Uterus (tissue), 4 donors: ENCODE measurements around the gene MPL. TPM values are rescaled to one million over a fixed set of nuclear protein-coding genes. Genes with fewer than 3 reads are reported as not detected.

ENCODE experiments used
- DNase-seq, 2 donors: peaks; one replicate each; pipeline ENCODE4 v3.0.0-alpha.2; 2019 to 2020
- H3K27ac ChIP-seq, 2 donors: fragments of 200-600 bp; sonication (generic); 1 replicate in 1 of 2; 2 replicates in 1 of 2; pipeline ENCODE4 v1.5.1; 2016 to 2018
- H3K27me3 ChIP-seq, 2 donors: fragments of 200-600 bp; sonication (generic); one replicate each; pipeline ENCODE4 v1.5.1; 2018 to 2019; ENCODE audit warnings: control low read depth in 1 of 2
- H3K36me3 ChIP-seq, 2 donors: fragments of 200-600 bp; sonication (generic); one replicate each; pipeline ENCODE4 v1.5.1; 2019; ENCODE audit warnings: control low read depth in 1 of 2
- H3K4me1 ChIP-seq, 2 donors: fragments of 200-600 bp; sonication (generic); one replicate each; pipeline ENCODE4 v1.5.1; 2018 to 2019; ENCODE audit warnings: control low read depth in 1 of 2
- H3K4me3 ChIP-seq, 2 donors: fragments of 200-600 bp; sonication (generic); 1 replicate in 1 of 2; 2 replicates in 1 of 2; pipeline ENCODE4 v1.5.1; 2018 to 2019; ENCODE audit warnings: mild to moderate bottlenecking in 1 of 2
- H3K9me3 ChIP-seq, 2 donors: fragments of 200-600 bp; sonication (generic); one replicate each; pipeline ENCODE4 v1.5.1; 2019; ENCODE audit warnings: control low read depth in 1 of 2
- CTCF ChIP-seq, 4 experiments: fragments of 200-600 bp in 2 of 4; fragments of 450-650 bp in 2 of 4; sonication (generic) in 2 of 4; IDR thresholded peaks; one replicate each; pipeline ENCODE4 v1.5.1; 2016 to 2019; ENCODE audit warnings: antibody characterized with exemption in 4 of 4, mild to moderate bottlenecking in 2 of 4, moderate library complexity in 1 of 4
- POLR2A ChIP-seq, 2 donors: fragments of 450-650 bp; IDR thresholded peaks; one replicate each; pipeline ENCODE4 v1.6.1; 2016; ENCODE audit warnings: antibody characterized with exemption in 2 of 2, mild to moderate bottlenecking in 1 of 2, moderate library complexity in 1 of 2
- intact Hi-C: fragments of 100-400 bp; cut with DNase I; formaldehyde crosslinking; loops from one replicate; pipeline ENCODE4 v1.15.1; 2023; ENCODE audit warnings: low total_unique reads
- total RNA-seq, 4 donors: library from RNA; depleted of rRNA in 3 of 4; stranded (reverse); fragments of >200 nt in 3 of 4; gene quantifications; one replicate each; pipeline versions ENCODE4 v1.1.0 to v1.2.4, GENCODE V29; 2014 to 2023
- donor health status: DM: yes; HTN: yes; CAD: no.

The MPL gene
- total RNA-seq, 4 donors from 2014 or later: 1.3 TPM; not detected in 3

GRCh38 chr1:43354936-43355335 is 17.3 kb downstream of the MPL start:
- intact Hi-C loops: no loop called here
- TF ChIP-seq CTCF (IDR thresholded peaks at IDR 0.05): no peak
- TF ChIP-seq POLR2A (IDR thresholded peaks at IDR 0.05): no peak
- no peak for DNase-seq

GRCh38 chr1:43357251-43357650 is 19.6 kb downstream of the MPL start:
- Histone ChIP-seq H3K9me3 (no peaks in the 10 kb centered on the region), H3K4me1 (peaks cover 0 to 5% of the 10 kb centered on the region in 2 donors), H3K27ac (no peak overlapping the region), H3K36me3 (no peaks in the 10 kb centered on the region), H3K4me3 (no peak overlapping the region), H3K27me3 (no peaks in the 10 kb centered on the region)
- TF ChIP-seq POLR2A (IDR thresholded peaks at IDR 0.05) (no peak), CTCF (IDR thresholded peaks at IDR 0.05) (no peak)
- intact Hi-C loops: no loop called here
- DNase-seq: no peak

More at GRCh38 chr1:43354936-43355335, 17.3 kb downstream of the MPL start:
- Histone ChIP-seq H3K27ac (no peak overlapping the region), H3K27me3 (no peaks in the 10 kb centered on the region), H3K9me3 (no peaks in the 10 kb centered on the region), H3K4me1 (peaks cover 0 to 5% of the 10 kb centered on the region in 2 donors), H3K4me3 (no peak overlapping the region), H3K36me3 (no peaks in the 10 kb centered on the region)

- intact Hi-C loops: no loop called here
- TF ChIP-seq CTCF (IDR thresholded peaks at IDR 0.05): peak in 1 of 4 experiments; percentile 25
- peak in 1 of 2 donors; percentile 27 for TF ChIP-seq POLR2A (IDR thresholded peaks at IDR 0.05)
- peaks cover 0 to 5% of the 10 kb centered on the region in 2 donors for H3K4me1 ChIP-seq
- no peak for DNase-seq
- H3K27me3 ChIP-seq: no peaks in the 10 kb centered on the region
- no peaks in the 10 kb centered on the region for H3K9me3 ChIP-seq
- no peaks in the 10 kb centered on the region for H3K36me3 ChIP-seq
- peak overlapping the region; percentile 86 to 88 for H3K27ac ChIP-seq
- peak overlapping the region; percentile 52 to 70 for H3K4me3 ChIP-seq
Observed at GRCh38 chr1:43358121-43358745, 20.6 kb downstream of the MPL start.

- Histone ChIP-seq H3K4me3 (peak within 1 kb of the TSS; percentile 52 to 70), H3K36me3 (no peaks in the 10 kb centered on the region), H3K27ac (peak within 1 kb of the TSS; percentile 86 to 88), H3K9me3 (no peaks in the 10 kb centered on the region), H3K4me1 (peaks cover 0 to 5% of the 10 kb centered on the region in 2 donors), H3K27me3 (no peaks in the 10 kb centered on the region)
- TF ChIP-seq POLR2A (IDR thresholded peaks at IDR 0.05) (peak in 1 of 2 donors; percentile 10), CTCF (IDR thresholded peaks at IDR 0.05) (no peak)
- intact Hi-C loops: no loop called here
- peak; percentile 98 to 99 for DNase-seq
Observed at GRCh38 chr1:43358746-43359693, 21.4 kb downstream of the MPL start, which contains the start of gene CDC20. Gene CDC20, plus strand, starts transcription at chr1:43358981. Its CDS starts 235 bp downstream, at chr1:43359216.

- no peak overlapping the region for H3K4me3 ChIP-seq
- H3K9me3 ChIP-seq: no peaks in the 10 kb centered on the region
- TF ChIP-seq CTCF (IDR thresholded peaks at IDR 0.05) (no peak), POLR2A (IDR thresholded peaks at IDR 0.05) (no peak)
- peaks cover 0 to 5% of the 10 kb centered on the region in 2 donors for H3K4me1 ChIP-seq
- intact Hi-C loops: no loop called here
- no peak overlapping the region for H3K27ac ChIP-seq
- H3K36me3 ChIP-seq: no peaks in the 10 kb centered on the region
- H3K27me3 ChIP-seq: no peaks in the 10 kb centered on the region
- DNase-seq: no peak
Observed at GRCh38 chr1:43359696-43360095, 22.1 kb downstream of the MPL start.
